ENCODE measurements around the gene SNED1.
"Not testable (repeated sequence)": the region's sequence is repeated elsewhere in the genome, so short reads cannot be mapped to it uniquely, and the experiment has no call there.

SNED1 gene

DNA sequence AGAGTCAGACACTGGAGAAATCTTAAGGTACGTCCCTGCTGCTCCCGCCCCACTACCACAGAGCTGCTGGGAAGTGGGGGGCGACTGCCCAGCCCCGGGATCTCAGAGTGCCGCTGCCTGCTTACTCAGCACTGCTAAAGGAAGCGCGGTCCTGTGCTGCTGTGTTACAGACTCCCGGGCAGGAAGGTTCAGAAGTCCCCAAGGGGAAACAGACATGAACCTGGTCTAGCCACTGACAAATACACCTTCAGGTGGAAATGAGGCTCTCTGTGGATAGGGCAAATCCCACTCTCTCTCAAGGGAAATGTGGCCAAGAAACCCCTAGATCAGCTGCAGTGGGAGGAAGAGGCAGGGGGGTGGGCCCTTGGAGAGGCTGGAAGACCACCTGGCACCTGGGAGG lies 90.0 kb downstream of the SNED1 start:
- no peak for DNase-seq

DNA sequence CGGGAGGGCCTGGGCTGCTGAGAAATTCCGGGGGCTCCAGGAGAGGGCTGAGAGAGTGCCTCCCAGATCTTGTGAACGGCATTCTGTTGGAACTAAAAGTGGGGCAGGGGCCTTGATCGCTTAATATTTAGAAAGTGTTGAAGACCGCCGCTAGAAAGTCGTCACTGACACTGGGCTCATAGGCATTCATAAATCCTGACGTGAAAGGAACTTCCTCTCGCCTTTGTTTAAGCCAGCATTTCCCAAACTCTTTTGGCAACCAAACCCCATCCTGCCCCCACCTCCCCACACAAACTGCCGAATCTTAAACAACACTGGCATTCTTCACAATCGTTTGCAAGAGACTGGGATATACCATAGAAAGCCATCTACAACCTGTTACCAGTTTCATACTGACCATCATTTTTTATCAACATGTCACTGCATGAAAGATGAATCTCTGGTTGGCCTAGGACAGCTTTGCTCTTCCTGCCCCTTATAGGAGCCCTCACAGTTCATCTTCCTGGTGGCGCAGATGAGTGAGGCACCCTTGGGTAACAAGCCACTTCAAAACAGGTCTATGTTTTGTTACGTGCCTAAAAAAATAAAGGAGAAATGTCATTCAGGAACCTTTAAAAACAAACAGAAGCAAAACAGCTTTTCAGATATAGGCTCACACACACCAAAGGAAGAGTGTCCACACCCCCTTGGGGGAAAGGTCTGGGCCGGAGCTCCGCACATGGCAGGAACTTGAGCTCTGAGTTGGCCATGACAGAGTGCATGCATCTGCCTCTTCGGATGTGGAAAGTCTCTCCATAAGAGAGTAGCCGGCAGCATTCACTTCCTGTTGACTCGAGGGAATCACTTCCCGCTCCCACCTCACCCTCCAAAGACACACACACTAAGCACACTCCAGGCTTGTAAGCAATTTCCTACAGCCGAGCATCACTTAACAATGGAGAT lies 90.6 kb downstream of the SNED1 start:
- no peak for DNase-seq

DNA sequence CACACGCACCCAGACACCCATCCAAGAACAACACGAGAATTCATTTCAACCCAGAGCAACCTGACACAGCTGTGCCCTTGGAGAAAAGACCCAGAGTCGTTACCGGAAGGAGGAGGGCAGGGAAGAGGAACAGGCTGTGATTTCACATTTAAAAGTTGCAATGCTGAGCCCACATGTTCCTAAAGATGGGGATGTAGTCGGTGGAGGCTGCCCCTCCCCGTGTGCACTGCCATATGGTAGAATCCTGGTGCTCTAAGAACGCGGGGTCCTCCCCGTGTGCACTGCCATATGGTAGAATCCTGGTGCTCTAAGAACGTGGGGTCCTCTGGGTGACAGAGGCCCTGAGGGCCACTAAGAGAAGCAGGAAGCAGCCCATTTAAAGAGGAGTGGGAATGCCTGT lies 92.8 kb downstream of the SNED1 start:
- DNase-seq, result no peak

DNA sequence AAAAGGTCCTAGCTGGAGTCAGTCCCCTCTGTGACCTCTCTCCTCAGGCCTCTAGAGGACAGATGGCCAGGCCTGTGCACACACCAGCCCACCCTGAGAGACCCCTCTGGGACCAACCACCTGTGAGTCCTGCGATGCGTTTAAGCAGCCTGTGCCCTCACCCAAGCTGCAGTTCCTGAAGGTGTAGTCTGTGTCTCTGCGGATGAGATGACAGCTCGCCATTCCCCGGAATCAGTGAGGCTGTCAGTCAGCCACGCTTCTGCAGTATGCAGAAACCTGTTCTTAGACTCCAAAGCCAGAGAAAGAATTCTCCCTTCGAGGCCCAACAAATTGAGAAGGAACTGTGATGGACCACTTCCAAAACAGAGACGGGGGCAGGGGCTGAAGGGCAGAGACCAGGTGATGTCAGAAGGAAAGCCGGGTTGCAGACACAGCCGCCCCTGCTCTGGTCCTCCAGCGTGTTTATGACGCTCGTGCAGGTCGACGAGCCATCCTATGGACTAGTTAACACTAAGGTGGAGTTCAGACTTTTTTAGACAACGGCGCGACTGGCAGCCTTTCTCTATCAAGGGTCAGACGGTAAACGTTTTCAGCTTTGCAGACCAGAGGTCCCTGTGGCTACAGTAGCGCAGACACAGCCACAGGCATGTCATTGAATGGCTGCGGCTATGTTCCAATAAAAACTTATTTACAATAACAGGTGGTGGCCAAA lies 93.5 kb downstream of the SNED1 start:
- DNase-seq, result no peak

DNA sequence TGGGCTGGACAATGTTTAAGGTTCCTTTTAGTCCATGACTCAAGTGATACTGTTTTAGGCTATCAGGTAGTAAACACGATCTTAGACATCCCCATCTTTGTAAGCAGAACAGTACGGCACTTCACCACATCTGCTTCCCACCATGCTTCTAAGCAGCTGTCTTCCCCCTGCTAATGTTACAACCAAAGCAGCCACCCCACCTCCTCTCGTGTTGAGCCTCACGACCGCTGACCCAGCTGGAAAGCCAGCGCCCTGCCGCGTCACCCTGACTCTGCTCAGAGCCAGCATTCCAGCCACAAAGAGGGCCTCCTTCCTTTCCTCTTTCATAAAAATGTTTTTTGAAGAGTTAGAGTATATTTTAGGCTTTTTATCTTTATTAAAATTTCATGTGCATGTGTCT lies 94.3 kb downstream of the SNED1 start:
- no peak for DNase-seq

DNA sequence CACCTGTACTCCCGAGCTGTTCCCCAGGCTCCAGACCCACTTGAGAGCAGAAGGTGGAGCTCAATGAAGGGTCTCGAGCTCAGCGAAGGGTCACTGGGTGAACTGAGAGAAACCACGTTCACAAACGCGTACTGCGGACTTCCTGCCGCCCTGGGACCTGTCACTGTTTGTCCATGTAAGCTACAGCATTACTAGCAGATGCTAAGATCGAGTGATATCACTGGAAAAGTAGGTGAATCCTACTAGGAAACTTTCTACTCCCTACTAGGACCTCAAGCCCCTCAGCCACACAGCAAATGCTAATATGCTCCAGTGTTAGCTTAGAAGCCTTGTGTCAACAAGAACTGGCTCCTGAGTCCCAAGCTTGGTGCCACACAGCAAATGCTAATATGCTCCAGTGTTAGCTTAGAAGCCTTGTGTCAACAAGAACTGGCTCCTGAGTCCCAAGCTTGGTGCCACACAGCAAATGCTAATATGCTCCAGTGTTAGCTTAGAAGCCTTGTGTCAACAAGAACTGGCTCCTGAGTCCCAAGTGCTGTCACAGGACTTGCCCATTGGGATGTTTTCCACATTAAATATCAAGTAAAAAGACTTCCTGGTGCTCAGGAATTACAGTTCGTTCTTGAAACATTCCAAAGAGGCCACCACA lies 94.8 kb downstream of the SNED1 start:
- DNase-seq, result not testable (repeated sequence)

DNA sequence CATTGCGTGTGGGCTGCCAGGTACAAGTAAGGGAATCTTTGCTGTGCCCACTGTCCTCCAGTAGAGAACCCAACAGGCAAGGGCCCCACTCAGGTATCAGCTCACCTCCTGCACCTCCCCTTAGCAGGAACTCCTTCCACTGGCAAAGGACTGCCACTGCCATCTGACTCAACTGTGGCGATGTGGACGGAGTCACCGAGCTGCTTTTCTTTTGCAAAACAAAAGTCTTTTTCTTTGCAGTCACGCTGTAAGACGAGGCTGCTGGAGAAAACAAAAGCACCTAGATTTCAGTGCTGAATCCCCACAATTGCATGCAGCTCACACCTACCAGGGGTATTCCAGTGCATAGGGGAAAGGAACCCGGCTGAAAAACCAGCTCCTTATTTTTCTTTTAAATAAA lies 95.8 kb downstream of the SNED1 start:
- DNase-seq, result no peak

DNA sequence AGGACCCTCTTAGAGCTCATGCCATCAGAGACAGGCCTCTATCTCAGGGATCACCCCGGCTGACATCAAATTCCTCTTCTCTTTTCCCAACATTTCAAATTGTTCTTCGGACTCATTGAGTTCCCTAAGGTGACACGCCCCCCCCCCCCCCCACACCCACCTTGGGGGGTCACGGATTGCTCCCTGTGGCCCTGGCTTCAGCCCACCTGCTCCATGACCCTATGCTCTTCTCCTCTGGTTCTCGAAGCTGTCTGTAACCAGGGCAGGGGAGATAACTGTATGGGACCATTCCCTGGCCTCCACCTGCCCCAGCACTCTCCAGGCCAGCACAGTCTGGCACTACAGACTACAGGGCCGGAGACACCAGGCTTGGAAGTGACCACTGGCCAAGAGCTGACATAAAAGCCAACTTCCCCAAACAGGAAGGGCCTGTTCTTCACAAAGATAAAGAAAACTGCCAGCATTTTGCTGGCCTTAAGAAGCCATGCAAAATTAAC lies 96.6 kb downstream of the SNED1 start:
- DNase-seq, result no peak

DNA sequence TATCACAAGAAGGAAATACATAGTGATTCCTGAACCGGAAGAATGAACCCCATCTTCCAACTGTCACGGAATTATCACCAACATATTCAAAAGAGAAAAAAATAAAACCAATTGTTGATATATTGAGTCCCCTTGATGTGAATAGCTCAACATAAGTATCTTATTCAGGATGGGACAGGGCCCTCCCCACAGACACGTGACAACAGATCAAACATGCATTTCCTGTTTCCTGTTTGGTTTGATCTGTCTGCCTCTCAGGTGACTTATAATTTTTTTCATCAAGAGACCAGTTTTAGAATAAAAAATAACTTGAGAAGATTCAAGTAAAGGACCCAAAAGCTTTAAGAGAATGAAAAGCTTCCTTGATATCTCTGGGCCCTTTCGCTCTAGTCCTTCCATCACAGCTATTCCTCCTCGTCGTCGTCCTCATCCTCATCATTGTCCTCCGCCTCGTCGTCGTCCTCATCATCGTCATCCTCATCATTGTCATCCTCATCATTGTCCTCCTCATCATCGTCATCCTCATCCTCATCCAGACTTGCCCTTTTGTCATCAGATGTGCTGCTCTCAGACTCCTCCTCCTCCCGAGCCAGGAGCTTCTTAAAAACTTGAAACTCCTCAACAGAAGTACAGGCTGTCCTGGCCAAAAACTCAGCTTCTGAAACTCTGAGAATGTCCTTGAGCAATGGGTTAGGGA lies 97.3 kb downstream of the SNED1 start:
- DNase-seq, result peak; percentile 35

DNA sequence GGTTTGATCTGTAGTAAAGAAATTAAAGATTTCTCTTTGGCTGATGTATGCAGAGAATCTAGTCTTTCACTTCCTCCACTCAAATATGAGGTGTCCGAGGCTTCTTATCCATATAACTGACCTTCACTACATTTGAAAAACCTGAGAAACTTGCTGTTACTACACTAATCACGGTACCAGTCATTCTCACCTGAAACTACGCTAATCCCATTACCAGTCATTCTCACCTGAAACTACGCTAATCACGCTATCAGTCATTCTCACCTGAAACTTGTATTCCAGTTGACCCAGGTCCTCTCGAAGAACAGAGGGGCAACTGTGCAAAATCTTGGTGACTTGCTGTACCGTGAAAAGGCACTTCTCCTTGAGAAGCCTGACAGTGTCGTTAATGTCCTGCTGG lies 98.6 kb downstream of the SNED1 start:
- peak; percentile 55 for DNase-seq

DNA sequence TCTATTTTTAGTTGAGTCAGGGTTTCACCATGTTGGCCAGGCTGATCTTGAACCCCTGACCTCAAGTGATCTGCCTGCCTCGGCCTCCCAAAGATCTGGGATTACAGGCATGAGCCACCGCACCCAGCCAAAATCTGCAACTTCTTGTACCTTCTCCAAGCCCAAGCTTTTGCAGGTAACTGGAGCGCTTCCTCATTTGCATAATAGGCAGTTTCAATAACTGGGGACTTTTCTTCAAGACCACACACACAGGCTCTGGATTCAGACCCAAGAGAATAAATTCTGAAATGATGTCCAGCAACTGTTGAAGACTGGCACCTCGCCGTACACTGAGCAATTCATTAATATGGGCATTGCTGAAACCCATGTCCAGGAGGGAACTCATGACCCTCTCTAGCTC lies 100.8 kb downstream of the SNED1 start:
- DNase-seq, result no peak

DNA sequence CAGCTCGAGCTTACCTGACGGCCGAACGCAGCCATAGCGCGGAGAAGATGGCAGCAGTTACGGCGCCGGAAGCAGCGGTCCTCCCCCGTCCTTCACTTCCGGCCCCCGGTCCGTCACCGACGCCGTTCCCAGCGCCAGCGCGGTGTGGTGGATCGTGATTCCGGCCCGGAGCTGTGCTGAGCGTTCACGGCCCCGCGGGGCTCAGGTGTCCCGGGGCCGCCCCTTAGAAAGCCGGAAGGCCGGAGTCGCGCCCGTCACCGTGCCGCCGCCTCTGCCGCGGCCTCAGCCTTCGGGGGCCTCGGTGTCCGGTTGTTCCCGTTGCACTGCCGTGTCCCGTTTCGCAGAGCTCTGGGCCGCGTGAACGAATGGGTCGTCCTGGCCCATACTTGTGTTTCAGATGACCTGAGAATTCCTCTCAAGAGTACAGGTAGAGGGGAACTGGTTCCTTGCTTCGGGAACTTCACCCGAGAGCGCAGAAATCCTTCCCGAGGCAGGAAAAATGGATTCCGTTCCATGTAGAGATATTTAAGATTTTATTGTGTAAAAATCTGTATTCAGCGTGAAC lies 103.9 kb downstream of the SNED1 start, which contains the start of gene MTERF4:
TSS of gene MTERF4 (minus strand) at position 49 of the 565 bp plus-strand sequence. CDS start at position 35, 14 bp downstream.
- DNase-seq, result peak; percentile 92

DNA sequence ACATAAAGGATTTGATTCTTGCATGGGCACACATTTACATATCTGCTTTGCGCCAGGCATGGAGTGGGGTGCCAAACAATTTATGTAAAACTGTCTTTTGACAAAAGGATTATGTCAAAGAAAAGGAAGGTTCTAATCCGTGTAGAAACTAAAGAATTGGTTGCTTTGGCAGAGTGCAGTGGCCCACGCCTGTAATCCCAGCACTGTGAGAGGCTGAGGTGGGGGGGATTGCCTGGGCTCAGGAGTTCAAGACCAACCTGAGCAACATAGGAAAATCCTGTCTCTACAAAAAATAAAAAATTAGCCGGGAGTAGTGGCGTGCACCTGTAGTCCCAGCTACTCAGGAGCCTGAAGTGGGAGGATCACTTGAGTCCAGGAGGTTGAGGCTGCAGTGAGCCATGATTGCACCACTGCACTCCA lies 104.8 kb downstream of the SNED1 start:
- no peak for DNase-seq

DNA sequence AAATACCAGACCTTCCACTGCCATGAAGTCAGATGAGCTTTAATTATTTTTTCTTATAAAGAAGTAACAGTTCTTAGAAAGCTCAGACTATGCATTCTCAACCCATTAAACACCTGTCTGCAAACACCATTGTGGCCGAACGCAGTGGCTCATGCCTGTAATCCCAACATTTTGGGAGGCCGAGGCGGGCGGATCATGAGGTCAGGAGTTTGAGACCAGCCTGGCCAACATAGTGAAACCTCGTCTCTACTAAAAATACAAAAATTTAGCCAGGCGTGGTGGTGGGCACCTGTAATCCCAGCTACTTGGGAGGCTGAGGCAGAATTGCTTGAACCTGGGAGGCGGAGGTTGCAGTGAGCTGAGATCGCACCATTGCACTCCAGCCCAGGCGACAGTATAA lies 106.2 kb downstream of the SNED1 start:
- DNase-seq, result not testable (repeated sequence)

DNA sequence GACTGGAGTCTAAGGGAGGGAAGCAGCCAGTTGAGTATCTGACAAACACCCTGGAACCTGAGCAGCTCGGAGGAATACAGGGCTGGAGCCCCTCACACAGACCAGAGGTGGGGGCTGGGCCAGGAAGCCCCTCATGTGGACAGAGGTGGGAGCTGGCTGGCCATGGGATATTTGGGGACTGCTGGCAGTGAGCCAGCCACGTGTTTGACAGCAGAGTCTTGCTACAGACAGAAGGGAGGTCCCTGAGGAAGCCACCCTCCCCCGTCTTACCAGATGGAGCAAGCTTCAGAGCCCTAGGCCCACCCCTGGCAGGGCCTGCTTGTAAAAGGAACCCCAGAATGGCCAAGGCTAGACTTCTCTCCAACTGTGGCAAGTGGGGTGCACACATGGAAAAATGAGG lies 107.2 kb downstream of the SNED1 start:
- DNase-seq, result no peak

DNA sequence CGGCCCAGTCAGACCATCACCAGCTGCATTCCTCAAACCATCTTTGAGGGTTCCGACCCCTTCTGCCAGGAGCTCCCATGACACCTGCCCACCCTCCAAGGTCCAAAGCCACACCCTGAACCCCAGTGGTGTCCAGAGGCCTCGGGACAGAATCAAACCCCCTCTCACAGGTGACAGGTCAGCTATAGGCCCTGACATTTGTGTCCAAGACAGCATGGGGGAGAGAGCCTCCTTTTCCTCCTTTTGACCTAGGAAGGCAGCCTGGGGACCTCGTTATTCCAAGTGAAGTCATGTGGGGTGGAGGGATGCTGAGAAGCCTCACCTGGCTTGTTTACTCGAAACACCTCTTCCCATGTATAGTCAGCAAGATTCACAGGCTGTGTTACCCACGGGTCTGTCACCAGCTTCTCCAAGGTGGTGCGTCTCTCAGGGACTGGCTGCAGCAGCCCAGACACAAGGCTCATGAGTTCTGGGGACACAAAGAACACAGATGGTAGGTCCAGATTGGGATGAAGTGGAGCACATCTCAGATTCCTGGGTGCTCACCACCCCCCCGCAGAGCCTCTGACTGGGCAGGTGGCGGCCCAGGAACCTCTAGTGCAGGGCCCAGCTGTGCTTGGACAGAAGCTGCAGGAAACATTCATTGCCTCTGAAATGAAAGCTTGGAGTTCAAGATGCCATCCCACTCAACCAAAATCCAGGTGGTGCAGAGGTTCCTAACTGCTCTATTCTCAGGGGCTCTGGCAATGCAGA lies 108.8 kb downstream of the SNED1 start:
- DNase-seq, result no peak

DNA sequence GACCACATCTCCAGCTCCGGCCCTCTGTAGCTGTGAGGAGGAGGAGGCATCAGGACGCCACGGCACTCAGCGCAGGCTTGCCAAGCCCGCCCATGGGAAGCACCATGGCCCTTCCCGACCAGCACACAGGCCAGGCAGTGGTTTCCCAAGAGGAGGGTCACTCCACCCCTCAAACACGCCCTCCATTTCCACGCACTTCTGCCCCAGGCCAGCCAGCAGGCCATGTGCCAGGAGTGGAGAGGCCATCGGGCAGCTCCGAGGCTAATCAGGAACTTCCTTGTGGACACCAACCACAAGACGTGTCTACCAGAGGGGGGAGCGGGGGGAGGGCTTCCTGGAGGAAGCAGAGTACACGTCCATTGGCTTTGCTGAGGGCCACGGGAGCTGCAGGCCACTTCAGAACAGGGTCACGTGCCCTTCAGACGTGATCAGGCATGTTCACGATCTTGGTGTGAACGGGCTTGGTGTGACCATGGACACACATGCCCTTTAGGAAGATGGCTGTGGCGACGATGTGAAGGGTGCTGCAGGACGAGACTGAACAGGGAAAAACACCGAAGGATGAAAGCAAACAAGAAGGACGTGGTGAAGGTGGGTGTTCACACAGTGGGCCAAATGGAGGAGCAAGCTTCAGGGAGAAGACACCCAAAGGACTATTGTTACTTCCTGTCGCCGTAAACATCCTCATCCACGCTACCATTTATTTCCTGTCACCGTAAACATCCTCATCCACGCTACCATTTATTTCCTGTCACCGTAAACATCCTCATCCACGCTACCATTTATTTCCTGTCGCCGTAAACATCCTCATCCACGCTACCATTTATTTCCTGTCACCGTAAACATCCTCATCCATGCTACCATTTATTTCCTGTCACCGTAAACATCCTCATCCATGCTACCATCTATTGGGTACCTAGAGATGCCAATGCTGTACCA lies 110.1 kb downstream of the SNED1 start:
- DNase-seq, result peak; percentile 25

DNA sequence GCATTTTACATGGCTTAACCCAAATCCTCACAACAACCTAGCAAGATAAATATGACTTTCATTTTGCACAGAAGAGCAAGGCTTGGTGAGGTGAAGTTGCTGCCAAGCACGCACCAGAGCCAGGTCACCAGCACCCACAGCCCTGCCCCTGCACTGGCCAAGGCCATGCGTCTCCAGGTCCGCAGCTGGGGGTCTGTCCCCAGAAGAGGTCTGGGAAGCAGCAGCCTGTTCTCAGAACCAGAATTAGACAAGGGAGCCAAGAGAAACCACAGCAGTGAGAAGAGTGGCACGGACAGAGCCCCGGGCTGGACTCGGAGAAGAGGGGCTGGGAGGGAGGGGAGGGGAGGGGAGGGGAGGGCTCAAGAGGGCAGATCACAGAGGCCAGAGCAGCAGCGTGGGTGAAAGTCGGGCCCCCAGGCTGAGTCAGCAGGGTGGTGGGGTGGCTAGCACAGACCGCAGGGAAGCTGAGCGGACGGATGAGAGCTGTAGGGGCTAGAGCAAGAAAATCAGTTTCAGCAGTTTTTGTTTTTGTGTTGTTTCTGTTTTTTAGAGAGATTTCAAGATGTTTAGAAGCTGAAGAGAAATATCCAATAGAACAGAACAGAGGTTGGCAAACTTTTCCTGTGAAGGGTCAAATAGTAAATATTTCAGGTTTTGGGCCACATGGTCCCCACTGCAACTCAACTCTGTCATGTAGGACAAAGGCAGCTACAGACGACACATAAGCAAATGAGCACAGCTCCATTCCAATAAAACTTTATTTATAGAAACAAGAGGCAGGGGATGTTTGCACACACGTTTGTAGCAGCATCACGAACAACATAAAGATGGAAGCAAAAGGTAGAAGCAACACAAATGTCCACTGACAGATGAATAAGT lies 111.0 kb downstream of the SNED1 start:
- no peak for DNase-seq

DNA sequence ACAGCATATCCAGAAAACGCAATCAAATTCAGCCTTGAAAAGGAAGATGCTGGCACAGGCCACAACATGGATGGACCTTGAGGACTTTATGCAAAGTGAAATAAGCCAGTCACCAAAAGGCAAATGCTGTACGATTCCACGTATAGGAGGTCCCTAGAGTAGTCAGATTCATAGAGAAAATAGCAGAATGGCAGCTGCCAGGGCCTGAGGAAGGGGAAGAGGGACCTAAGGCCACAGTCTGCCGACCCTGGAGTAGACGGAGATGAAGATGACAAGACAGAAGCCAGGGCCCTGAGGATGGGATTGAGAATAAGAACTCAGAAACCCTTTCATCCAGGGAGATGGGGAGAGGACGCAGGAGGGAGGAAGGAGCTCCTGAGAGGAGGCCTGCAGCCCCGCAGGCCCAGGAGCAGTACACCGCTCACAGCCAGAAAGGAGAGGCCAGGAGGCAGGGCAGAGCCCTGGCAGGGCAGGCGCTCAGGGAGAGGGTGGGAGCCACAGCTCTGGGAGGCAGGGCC lies 111.7 kb downstream of the SNED1 start:
- no peak for DNase-seq
